RWPE1 (cell line): ENCODE measurements around the gene HACE1.
"Not testable (repeated sequence)": the region's sequence is repeated elsewhere in the genome, so short reads cannot be mapped to it uniquely, and the experiment has no call there.

Experiments used
- CTCF ChIA-PET: fragments of 350-600 bp; sonication (Branson Sonifier 250); formaldehyde crosslinking; extraction: SDS; loops from one replicate; lab custom pipeline; 2021; lab: Yijun Ruan, JAX
- POLR2A ChIA-PET: fragments of 400-600 bp; formaldehyde crosslinking; extraction: SDS; loops from one replicate; lab custom pipeline; 2020; ENCODE audit warnings: antibody characterized with exemption; ENCODE audit not compliant: low non-redundant PET; lab: Yijun Ruan, JAX
- DNase-seq: peaks from one replicate; pipeline ENCODE4 v3.0.0; 2012; ENCODE audit warnings: low spot score
- H3K27ac ChIP-seq: fragments of 450-650 bp; 2 replicates; pipeline ENCODE4 v1.5.1; 2017
- CTCF ChIP-seq: fragments of 450-650 bp; conservative IDR thresholded peaks from 2 replicates; pipeline ENCODE4 v1.5.1; 2017; ENCODE audit warnings: low read depth, mild to moderate bottlenecking

Gene HACE1

GRCh38 chr6:104829183-104829958 lies 30.3 kb downstream of the HACE1 start:
- ChIA-PET CTCF (no interaction called here), POLR2A (no interaction called here)
- DNase-seq, result no peak

GRCh38 chr6:104828478-104828877 lies 31.2 kb downstream of the HACE1 start:
- H3K27ac ChIP-seq, result no peak overlapping the region
- no peak for TF ChIP-seq CTCF
- ChIA-PET CTCF (no interaction called here), POLR2A (no interaction called here)
- no peak for DNase-seq

More at GRCh38 chr6:104829183-104829958, 30.3 kb downstream of the HACE1 start:
- H3K27ac ChIP-seq, result no peak overlapping the region
- no peak for TF ChIP-seq CTCF

- CTCF ChIA-PET, POLR2A ChIA-PET, DNase-seq, H3K27ac ChIP-seq: not testable (repeated sequence)
Measured at GRCh38 chr6:104820820-104821219, 38.9 kb downstream of the HACE1 start.

- ChIA-PET CTCF (interaction anchor here (0.7 kb wide), 1 partner anchor 35 kb away, joined by 3 read pairs; no protein-coding TSS in a partner anchor), POLR2A (no interaction called here)
- no peak overlapping the region for H3K27ac ChIP-seq
- TF ChIP-seq CTCF, result no peak
- no peak for DNase-seq
Measured at GRCh38 chr6:104816125-104816524, 43.6 kb downstream of the HACE1 start.

- POLR2A ChIA-PET, result no interaction called here
- DNase-seq, result no peak
- no peak for TF ChIP-seq CTCF
- CTCF ChIA-PET, result no interaction called here
- H3K27ac ChIP-seq, result no peak overlapping the region
Measured at GRCh38 chr6:104814743-104815142, 45.0 kb downstream of the HACE1 start.

- ChIA-PET CTCF (no interaction called here), POLR2A (no interaction called here)
- no peak for DNase-seq
- TF ChIP-seq CTCF, result no peak
- no peak overlapping the region for H3K27ac ChIP-seq
Measured at GRCh38 chr6:104813552-104813951, 46.2 kb downstream of the HACE1 start.

GRCh38 chr6:104809116-104809515 lies 50.6 kb downstream of the HACE1 start:
- CTCF ChIA-PET, result interaction anchor here (0.6 kb wide), 1 partner anchor 18 kb away, joined by 4 read pairs; no protein-coding TSS in a partner anchor
- TF ChIP-seq CTCF, result no peak

GRCh38 chr6:104805335-104805734 lies 54.4 kb downstream of the HACE1 start:
- CTCF ChIA-PET, DNase-seq, POLR2A ChIA-PET, H3K27ac ChIP-seq: not testable (repeated sequence)

More at GRCh38 chr6:104809116-104809515, 50.6 kb downstream of the HACE1 start:
- H3K27ac ChIP-seq, result no peak overlapping the region
- POLR2A ChIA-PET, result no interaction called here
- DNase-seq, result no peak
